KOPT-K1 (cell line): ENCODE results near the gene CEP83.
"Not testable (repeated sequence)": the region's sequence is repeated elsewhere in the genome, so short reads cannot be mapped to it uniquely, and the experiment has no call there.

Experiments
- H3K27ac ChIP-seq: fragments of 200-600 bp; sonication (generic); 2 replicates; pipeline ENCODE4 v1.5.1; 2016; ENCODE audit warnings: antibody characterized with exemption, mild to moderate bottlenecking, low read depth, low read length; ENCODE audit not compliant: poor library complexity, severe bottlenecking
- H3K36me3 ChIP-seq: fragments of 200-600 bp; sonication (generic); 2 replicates; pipeline ENCODE4 v1.5.1; 2017; ENCODE audit warnings: antibody characterized with exemption, mild to moderate bottlenecking, low read length, moderate library complexity; ENCODE audit not compliant: insufficient read depth
- H3K9me3 ChIP-seq: fragments of 200-600 bp; sonication (generic); 2 replicates; pipeline ENCODE4 v1.5.1; 2017; ENCODE audit warnings: antibody characterized with exemption, low read length, mild to moderate bottlenecking; ENCODE audit not compliant: insufficient read depth, poor library complexity, severe bottlenecking

Gene CEP83

GRCh38 chr12:94421868-94422740 lies 37.6 kb downstream of the CEP83 start:
- Histone ChIP-seq H3K9me3 (peaks cover 71% of the 10 kb centered on the region), H3K27ac (no peak overlapping the region), H3K36me3 (peaks cover 29% of the 10 kb centered on the region; the same call in 1 of the 2 replicates)

DNA sequence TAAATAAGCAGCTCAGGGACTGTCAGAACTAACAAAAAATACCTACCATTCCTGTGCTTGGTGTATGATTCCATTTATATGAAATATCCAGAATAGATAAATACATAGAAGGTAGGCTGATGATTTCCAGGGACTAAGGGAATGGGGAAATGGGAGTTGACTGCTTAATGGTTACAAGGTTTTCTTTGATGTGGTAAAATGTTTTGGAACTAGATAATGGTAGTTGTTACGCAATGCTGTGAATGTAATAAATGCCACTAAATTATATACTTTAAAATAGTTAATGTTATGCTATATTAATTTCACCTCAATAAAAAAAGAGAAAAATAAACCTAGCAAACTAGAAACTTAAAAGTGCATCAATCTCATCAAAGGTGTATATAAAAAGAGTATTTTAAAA lies 41.1 kb downstream of the CEP83 start:
- H3K9me3 ChIP-seq, result peaks cover 48% of the 10 kb centered on the region
- no peak overlapping the region for H3K27ac ChIP-seq
- H3K36me3 ChIP-seq, result peaks cover 12% of the 10 kb centered on the region; the same call in 1 of the 2 replicates

GRCh38 chr12:94416613-94417012 lies 43.1 kb downstream of the CEP83 start:
- peaks cover 29% of the 10 kb centered on the region for H3K9me3 ChIP-seq

DNA sequence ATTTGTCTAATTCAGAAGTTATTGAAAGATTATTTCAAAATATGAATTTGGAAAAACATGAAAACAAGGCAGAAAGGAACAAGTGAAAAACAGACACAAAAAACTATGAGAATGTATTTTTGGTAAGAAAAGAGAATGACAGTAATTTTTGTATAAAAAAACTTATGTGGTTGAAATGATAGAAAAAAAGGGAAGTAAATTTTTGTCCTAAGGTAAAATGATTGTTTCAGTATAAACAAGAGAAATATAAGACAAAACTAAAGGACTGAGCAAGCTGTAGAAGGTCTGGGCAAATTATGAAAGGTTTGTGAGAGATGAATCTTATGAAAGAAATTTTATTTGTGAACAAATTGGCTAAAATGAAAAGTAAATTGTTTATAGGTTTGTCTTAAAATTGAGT lies 44.6 kb downstream of the CEP83 start:
- Histone ChIP-seq H3K9me3 (peaks cover 20% of the 10 kb centered on the region), H3K36me3 (0 out of 2 replicates have a peak, but pooled peaks cover 10% of the 10 kb centered on the region), H3K27ac (no peak overlapping the region)

More at GRCh38 chr12:94416613-94417012, 43.1 kb downstream of the CEP83 start:
- H3K36me3 ChIP-seq, result no peaks in the 10 kb centered on the region
- no peak overlapping the region for H3K27ac ChIP-seq

GRCh38 chr12:94405413-94406116 lies 54.1 kb downstream of the CEP83 start:
- peaks cover 5% of the 10 kb centered on the region for H3K9me3 ChIP-seq
- peaks cover 28% of the 10 kb centered on the region for H3K36me3 ChIP-seq
- H3K27ac ChIP-seq, result no peak overlapping the region

- peaks cover 12% of the 10 kb centered on the region for H3K9me3 ChIP-seq
- H3K36me3 ChIP-seq, result peaks cover 27% of the 10 kb centered on the region
- no peak overlapping the region for H3K27ac ChIP-seq
Observed at GRCh38 chr12:94404854-94405253, 54.8 kb downstream of the CEP83 start.

- Histone ChIP-seq H3K27ac (no peak overlapping the region), H3K36me3 (peaks cover 44% of the 10 kb centered on the region), H3K9me3 (peaks cover 37% of the 10 kb centered on the region)
Observed at GRCh38 chr12:94401326-94401725, 58.3 kb downstream of the CEP83 start.

- H3K27ac ChIP-seq, result not testable (repeated sequence)
- peaks cover 44% of the 10 kb centered on the region for H3K36me3 ChIP-seq
- peaks cover 37% of the 10 kb centered on the region for H3K9me3 ChIP-seq
Observed at GRCh38 chr12:94398685-94399084, 61.0 kb downstream of the CEP83 start.

DNA sequence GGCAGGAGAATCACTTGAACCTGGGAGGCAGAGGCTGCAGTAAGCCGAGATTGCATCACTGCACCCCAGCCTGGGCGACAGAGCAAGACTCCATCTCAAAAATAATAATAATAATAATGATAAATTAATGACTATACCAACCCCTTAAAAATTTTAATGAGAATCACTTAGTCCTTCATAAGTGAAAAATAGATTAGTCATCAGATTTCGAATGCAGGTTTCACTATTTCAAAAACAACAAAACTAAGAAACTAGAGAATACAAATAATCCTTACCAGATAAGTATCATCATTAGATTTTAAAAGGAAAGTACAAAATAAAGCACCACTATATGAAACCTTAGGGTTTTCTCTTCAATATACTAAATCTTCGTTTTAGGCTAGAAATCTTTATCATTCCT lies 62.3 kb downstream of the CEP83 start:
- Histone ChIP-seq H3K36me3 (peaks cover 42% of the 10 kb centered on the region), H3K9me3 (peaks cover 36% of the 10 kb centered on the region), H3K27ac (no peak overlapping the region)

- H3K27ac ChIP-seq, result not testable (repeated sequence)
- Histone ChIP-seq H3K9me3 (peaks cover 38% of the 10 kb centered on the region), H3K36me3 (peaks cover 28% of the 10 kb centered on the region)
Observed at GRCh38 chr12:94396014-94396413, 63.7 kb downstream of the CEP83 start.

GRCh38 chr12:94390130-94390485 lies 69.6 kb downstream of the CEP83 start:
- Histone ChIP-seq H3K27ac (no peak overlapping the region), H3K9me3 (peaks cover 29% of the 10 kb centered on the region), H3K36me3 (peaks cover 24% of the 10 kb centered on the region)

DNA sequence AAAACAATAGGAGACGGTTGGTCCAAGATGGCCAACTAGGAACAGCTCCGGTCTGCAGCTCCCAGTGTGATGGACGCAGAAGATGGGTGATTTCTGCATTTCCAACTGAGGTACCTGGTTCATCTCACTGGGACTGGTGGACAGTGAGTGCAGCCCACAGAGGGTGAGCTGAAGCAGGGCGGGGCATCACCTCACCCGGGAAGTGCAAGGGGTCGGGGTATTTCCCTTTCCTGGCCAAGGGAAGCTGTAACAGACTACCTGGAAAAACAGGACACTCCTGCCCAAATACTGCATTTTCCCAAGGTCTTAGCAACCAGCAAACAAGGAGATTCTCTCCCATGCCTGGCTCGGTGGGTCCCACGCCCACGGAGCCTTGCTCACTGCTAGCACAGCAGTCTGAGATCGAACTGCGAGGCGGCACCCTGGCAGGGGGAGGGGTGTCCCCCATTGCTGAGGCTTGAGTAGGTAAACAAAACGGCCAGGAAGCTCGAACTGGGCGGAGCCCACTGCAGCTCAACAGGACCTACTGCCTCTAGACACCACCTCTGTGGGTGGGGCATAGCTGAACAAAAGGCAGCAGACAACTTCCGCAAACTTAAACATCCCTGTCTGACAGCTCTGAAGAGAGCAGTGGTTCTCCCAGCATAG lies 70.1 kb downstream of the CEP83 start:
- not testable (repeated sequence) for H3K27ac ChIP-seq
- peaks cover 34% of the 10 kb centered on the region for H3K9me3 ChIP-seq
- H3K36me3 ChIP-seq, result peaks cover 29% of the 10 kb centered on the region

- peaks cover 37% of the 10 kb centered on the region for H3K36me3 ChIP-seq
- no peak overlapping the region for H3K27ac ChIP-seq
- peaks cover 37% of the 10 kb centered on the region for H3K9me3 ChIP-seq
Observed at GRCh38 chr12:94386422-94386821, 73.2 kb downstream of the CEP83 start.

GRCh38 chr12:94384030-94384429 lies 75.6 kb downstream of the CEP83 start:
- H3K27ac ChIP-seq, result no peak overlapping the region
- peaks cover 30% of the 10 kb centered on the region for H3K9me3 ChIP-seq
- peaks cover 33% of the 10 kb centered on the region for H3K36me3 ChIP-seq

GRCh38 chr12:94380507-94380906 lies 79.2 kb downstream of the CEP83 start:
- H3K27ac ChIP-seq, result no peak overlapping the region
- peaks cover 40% of the 10 kb centered on the region for H3K36me3 ChIP-seq
- H3K9me3 ChIP-seq, result peaks cover 17% of the 10 kb centered on the region
